Type B pancreatic cell (in vitro differentiated cells): ENCODE results near the gene MICAL3. TPM values are rescaled to one million over a fixed set of nuclear protein-coding genes. Genes with fewer than 3 reads are reported as not detected.
A peak's percentile ranks its signal among the peaks of the same experiment; 100 is the strongest.

Experiments
- DNase-seq: peaks from one replicate; pipeline ENCODE4 v3.0.0; 2021; ENCODE audit warnings: mixed read lengths; ENCODE audit not compliant: unreplicated experiment; ENCODE audit errors: extremely low spot score
- H3K27ac Mint-ChIP-seq: 2 replicates; pipeline ENCODE4 v1.8.0; 2021; ENCODE audit warnings: mild to moderate bottlenecking, mixed read lengths
- H3K27me3 Mint-ChIP-seq: 2 replicates; pipeline ENCODE4 v1.8.0; 2021; ENCODE audit warnings: mixed read lengths
- H3K36me3 Mint-ChIP-seq: 2 replicates; pipeline ENCODE4 v1.8.0; 2021; ENCODE audit warnings: mixed read lengths
- H3K4me1 Mint-ChIP-seq: one replicate; pipeline ENCODE4 v1.8.0; 2021; ENCODE audit warnings: mixed read lengths; ENCODE audit not compliant: unreplicated experiment
- H3K4me3 Mint-ChIP-seq: 2 replicates; pipeline ENCODE4 v1.8.0; 2021; ENCODE audit warnings: mild to moderate bottlenecking, mixed read lengths
- H3K9me3 Mint-ChIP-seq: 2 replicates; pipeline ENCODE4 v1.8.0; 2021; ENCODE audit warnings: mixed read lengths
- total RNA-seq: library from RNA; stranded (reverse); gene quantifications from 2 replicates; pipeline ENCODE4 v1.2.1, GENCODE V29; 2021; ENCODE audit warnings: low replicate concordance
- TF ChIP-seq, protein P1 (sequence below): fragments of 200-600 bp; sonication (generic); conservative IDR thresholded peaks from 2 replicates; pipeline ENCODE4 v1.5.0; 2021; ENCODE audit warnings: antibody characterized with exemption, mild to moderate bottlenecking

MICAL3 gene
- total RNA-seq, 1 donor from 2014 or later = 56.4 TPM

DNA sequence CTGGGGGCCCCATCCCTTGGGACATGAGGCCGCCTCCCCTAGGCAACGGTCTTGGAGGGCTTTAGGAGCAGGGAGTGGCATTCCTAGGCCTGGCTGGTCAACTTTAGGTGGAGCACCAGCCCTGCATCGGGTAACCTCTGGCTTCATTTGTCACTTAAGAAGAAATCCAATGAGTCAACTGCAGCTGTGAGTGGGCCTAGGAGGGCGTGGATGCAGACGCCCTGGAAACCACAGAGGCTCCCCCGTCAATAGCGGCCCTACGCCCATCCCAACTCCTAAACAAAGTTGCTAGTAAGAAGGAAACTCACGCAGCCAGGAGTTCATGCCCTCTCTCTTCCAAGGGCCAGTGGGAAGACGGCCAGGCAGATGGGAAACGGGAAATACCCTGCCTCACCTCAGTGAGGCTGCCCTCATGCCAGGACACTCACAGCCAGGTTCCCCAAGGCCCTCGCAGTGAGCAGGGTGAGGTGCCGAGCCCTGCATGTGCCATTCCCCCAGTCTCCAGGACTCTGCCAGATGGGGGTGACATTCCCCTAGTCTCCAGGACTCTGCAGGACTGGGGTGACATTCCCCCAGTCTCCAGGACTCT lies 270.9 kb downstream of the MICAL3 start:
- H3K9me3 Mint-ChIP-seq = no peaks in the 10 kb centered on the region
- TF ChIP-seq, protein P1, sequence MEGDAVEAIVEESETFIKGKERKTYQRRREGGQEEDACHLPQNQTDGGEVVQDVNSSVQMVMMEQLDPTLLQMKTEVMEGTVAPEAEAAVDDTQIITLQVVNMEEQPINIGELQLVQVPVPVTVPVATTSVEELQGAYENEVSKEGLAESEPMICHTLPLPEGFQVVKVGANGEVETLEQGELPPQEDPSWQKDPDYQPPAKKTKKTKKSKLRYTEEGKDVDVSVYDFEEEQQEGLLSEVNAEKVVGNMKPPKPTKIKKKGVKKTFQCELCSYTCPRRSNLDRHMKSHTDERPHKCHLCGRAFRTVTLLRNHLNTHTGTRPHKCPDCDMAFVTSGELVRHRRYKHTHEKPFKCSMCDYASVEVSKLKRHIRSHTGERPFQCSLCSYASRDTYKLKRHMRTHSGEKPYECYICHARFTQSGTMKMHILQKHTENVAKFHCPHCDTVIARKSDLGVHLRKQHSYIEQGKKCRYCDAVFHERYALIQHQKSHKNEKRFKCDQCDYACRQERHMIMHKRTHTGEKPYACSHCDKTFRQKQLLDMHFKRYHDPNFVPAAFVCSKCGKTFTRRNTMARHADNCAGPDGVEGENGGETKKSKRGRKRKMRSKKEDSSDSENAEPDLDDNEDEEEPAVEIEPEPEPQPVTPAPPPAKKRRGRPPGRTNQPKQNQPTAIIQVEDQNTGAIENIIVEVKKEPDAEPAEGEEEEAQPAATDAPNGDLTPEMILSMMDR = no peak
- no peaks in the 10 kb centered on the region for H3K4me1 Mint-ChIP-seq
- H3K36me3 Mint-ChIP-seq = no peaks in the 10 kb centered on the region
- H3K27me3 Mint-ChIP-seq = no peaks in the 10 kb centered on the region
- no peak overlapping the region for H3K27ac Mint-ChIP-seq
- no peak overlapping the region for H3K4me3 Mint-ChIP-seq
- no peak for DNase-seq

DNA sequence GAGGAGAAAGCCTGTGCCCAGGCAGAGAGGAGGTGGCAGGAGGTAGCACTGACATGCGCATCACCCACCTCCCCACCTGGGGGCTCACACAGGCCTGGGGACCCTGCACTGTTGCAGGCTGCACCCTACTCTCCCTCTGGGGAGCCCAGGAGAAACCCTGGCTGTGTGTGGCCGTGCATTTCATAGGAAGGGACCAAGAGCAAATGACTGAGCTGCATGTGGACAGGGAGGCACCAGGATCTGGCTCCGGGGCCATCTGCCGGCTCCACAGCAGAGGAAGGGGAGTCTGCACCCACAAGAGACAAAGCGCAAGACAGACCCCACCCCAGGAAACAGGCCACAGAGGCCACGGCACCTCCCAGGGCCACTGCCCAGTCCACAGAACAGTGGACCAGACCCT lies 272.8 kb downstream of the MICAL3 start:
- no peak overlapping the region for H3K27ac Mint-ChIP-seq
- H3K36me3 Mint-ChIP-seq = peaks cover under 1% of the 10 kb centered on the region
- TF ChIP-seq, protein P1 = no peak
- DNase-seq = no peak
- no peak overlapping the region for H3K4me3 Mint-ChIP-seq
- no peaks in the 10 kb centered on the region for H3K9me3 Mint-ChIP-seq
- H3K27me3 Mint-ChIP-seq = no peaks in the 10 kb centered on the region
- no peaks in the 10 kb centered on the region for H3K4me1 Mint-ChIP-seq

DNA sequence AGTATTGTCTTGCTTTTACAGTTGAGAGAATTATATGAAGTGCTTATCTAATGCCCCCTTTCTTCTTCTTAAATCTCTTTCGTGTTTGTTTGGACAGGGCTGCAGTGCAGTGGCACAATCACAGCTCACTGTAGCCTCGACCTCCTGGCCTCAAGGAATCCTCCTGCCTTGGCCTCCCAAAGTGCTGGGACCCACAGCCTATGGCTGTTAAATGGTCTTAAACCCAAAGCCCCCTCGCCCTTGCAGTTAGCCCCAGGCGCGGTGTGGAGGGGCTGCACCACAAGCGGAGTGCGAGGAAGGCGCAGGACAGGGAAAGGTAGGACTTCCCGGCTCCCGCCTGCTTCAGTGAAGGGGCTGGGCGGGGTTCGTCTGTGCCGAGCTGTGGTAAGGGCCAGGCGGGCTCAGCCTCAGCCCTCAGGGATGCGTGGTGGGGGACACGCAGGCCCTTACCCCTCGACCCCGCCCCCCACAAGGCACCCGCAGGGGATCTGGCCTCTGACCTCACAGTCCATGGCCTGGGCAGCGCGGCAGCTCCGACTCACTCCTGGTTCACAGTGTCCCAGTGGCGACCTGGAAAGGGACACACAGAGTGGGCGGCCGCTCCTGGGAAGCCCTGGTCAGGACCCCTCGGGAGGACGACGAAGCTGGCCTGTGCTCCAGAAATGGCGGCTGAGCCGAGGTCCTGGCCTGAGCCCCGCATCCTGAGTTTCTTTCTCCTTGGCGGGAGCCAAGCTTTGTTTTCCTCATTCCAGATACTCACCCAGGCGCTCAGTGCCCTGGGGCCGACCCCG lies 274.6 kb downstream of the MICAL3 start:
- Mint-ChIP-seq H3K27ac (no peak overlapping the region), H3K27me3 (no peaks in the 10 kb centered on the region), H3K4me1 (no peaks in the 10 kb centered on the region), H3K36me3 (peaks cover 4% of the 10 kb centered on the region), H3K4me3 (no peak overlapping the region), H3K9me3 (no peaks in the 10 kb centered on the region)
- TF ChIP-seq, protein P1 = no peak
- no peak for DNase-seq

DNA sequence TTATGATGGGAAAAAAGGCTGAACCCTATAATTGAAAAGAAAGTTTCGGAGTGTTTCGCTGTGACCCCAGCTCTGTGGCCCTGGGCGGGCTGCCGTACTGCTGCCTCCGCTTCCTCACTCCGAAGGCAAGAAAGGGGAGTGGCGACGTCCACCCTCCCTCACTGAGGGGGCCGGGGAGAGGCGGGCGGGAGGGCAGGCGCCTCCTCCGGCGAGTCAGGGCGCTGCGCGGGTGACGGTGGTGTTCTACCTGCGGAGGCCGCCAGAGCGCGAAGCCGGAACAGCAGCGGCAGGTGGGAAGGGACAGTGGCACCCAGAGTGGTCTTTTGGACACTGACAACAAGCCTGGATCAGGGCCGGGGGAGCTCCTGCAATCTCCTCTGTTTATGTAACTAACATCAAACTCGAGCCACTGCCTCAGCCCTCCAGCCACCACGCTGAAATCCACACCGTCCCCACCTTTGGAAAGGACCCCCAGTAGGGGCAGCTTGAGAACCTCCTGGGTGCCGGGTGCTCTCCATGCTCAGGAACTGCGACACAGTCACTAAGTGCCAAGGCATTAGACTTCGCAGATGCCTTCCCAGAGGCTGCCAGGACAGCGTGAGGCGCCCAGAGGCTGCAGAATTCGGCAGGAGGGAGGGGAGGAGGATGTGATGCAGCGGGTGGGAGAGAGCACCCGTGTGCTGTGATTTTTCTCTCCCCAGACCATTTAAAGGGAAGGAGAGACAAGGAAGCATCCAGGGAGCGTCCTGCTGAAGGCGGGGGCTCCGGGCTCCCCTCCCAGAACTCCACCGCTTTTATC lies 275.6 kb downstream of the MICAL3 start:
- no peaks in the 10 kb centered on the region for H3K9me3 Mint-ChIP-seq
- no peaks in the 10 kb centered on the region for H3K27me3 Mint-ChIP-seq
- no peak overlapping the region for H3K27ac Mint-ChIP-seq
- peaks cover 4% of the 10 kb centered on the region for H3K36me3 Mint-ChIP-seq
- H3K4me1 Mint-ChIP-seq = no peaks in the 10 kb centered on the region
- H3K4me3 Mint-ChIP-seq = no peak overlapping the region
- TF ChIP-seq, protein P1 = peak; percentile 56
- DNase-seq = no peak

DNA sequence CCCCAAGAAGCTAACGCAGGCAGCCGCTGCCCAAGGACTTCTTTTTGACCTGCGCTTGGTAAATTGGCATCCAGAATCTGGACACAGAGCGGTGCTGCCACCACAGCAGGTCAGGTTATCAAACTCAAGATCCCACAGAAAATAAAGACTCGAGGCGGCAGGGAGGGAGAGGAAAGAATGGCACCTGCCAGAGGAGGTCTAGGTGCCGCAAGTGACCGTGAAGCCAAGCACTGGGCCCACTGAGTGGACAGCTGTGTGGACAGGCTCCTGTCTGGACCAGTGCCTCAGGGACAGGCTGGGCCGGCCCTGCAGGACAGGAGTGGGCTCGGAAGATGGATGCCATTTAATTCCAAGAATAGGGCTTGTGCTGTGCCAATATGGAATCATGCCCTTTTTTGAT lies 277.4 kb downstream of the MICAL3 start:
- H3K4me1 Mint-ChIP-seq = peaks cover 3% of the 10 kb centered on the region
- TF ChIP-seq, protein P1 = no peak
- peak overlapping the region; percentile 20 for H3K27ac Mint-ChIP-seq
- H3K27me3 Mint-ChIP-seq = no peaks in the 10 kb centered on the region
- peaks cover 4% of the 10 kb centered on the region for H3K36me3 Mint-ChIP-seq
- H3K9me3 Mint-ChIP-seq = no peaks in the 10 kb centered on the region
- no peak for DNase-seq
- H3K4me3 Mint-ChIP-seq = no peak overlapping the region
